DND-41 (cell line): ENCODE results near the gene PTGDR2.

Experiments used
- ATAC-seq: fragments of 200-7000 bp; cut with Tn5 transposase; 3 replicates; pipeline ENCODE4 v1.9.1; 2021; ENCODE audit warnings: low read depth; ENCODE audit not compliant: insufficient read depth
- DNase-seq: peaks from one replicate; pipeline ENCODE4 v3.0.0-alpha.2; 2020
- H2AFZ ChIP-seq: 2 replicates; pipeline ENCODE4 v1.6.0; 2012; ENCODE audit warnings: low read depth, low read length
- H3K27ac ChIP-seq: 2 replicates; pipeline ENCODE4 v1.5.1; 2012; ENCODE audit warnings: low read length, inconsistent platforms
- H3K27me3 ChIP-seq: fragments of 200-600 bp; sonication (generic); 2 replicates; pipeline ENCODE4 v1.6.0; 2012; ENCODE audit warnings: low read length, mild to moderate bottlenecking, inconsistent platforms; ENCODE audit not compliant: insufficient read depth, poor library complexity
- H3K36me3 ChIP-seq: 2 replicates; pipeline ENCODE4 v1.5.1; 2012; ENCODE audit warnings: low read length, inconsistent platforms; ENCODE audit not compliant: insufficient read depth
- H3K4me1 ChIP-seq: 2 replicates; pipeline ENCODE4 v1.5.1; 2012; ENCODE audit warnings: mild to moderate bottlenecking, low read length; ENCODE audit not compliant: insufficient read depth
- H3K4me2 ChIP-seq: 2 replicates; pipeline ENCODE4 v1.6.0; 2012; ENCODE audit warnings: mild to moderate bottlenecking, moderate library complexity, low read length, inconsistent platforms; ENCODE audit not compliant: insufficient read depth
- H3K4me3 ChIP-seq, 2 experiments: fragments of 200-600 bp in 1 of 2; shearing (Covaris generic) in 1 of 2; 2 replicates each; pipeline ENCODE4 v1.5.1; 2012 to 2016; ENCODE audit warnings: inconsistent platforms in 2 of 2, low read length in 2 of 2, mild to moderate bottlenecking in 2 of 2, low read depth in 1 of 2, moderate library complexity in 1 of 2
- H3K79me2 ChIP-seq: 2 replicates; pipeline ENCODE4 v1.6.0; 2012; ENCODE audit warnings: low read length, inconsistent platforms; ENCODE audit not compliant: insufficient read depth
- H3K9ac ChIP-seq: 2 replicates; pipeline ENCODE4 v1.6.0; 2012; ENCODE audit warnings: low read depth, mild to moderate bottlenecking, inconsistent platforms, low read length, moderate library complexity
- H3K9me3 ChIP-seq: 2 replicates; pipeline ENCODE4 v1.5.1; 2012; ENCODE audit warnings: low read length, moderate library complexity, mild to moderate bottlenecking, inconsistent platforms; ENCODE audit not compliant: insufficient read depth, severe bottlenecking
- H4K20me1 ChIP-seq: 2 replicates; pipeline ENCODE4 v1.6.0; 2012; ENCODE audit warnings: low read length; ENCODE audit not compliant: insufficient read depth
- CTCF ChIP-seq: IDR thresholded peaks from 2 replicates; pipeline ENCODE4 v1.5.1; 2012; ENCODE audit warnings: borderline replicate concordance, low read length, moderate library complexity, mild to moderate bottlenecking; ENCODE audit not compliant: poor library complexity, severe bottlenecking; ENCODE audit errors: extremely low read depth
- EZH2 ChIP-seq: IDR thresholded peaks from 3 replicates; pipeline ENCODE4 v1.6.1; 2012; ENCODE audit warnings: borderline replicate concordance, low read depth, mild to moderate bottlenecking, moderate library complexity, low read length, inconsistent platforms; ENCODE audit not compliant: severe bottlenecking

The PTGDR2 gene

GRCh38 chr11:60855726-60856633 is at the start of gene PTGDR2:
Gene PTGDR2 (minus strand): TSS chr11:60855950. CDS start chr11:60853722, 2,228 bp downstream.
- Histone ChIP-seq H3K27ac (no peak within 1 kb of the TSS), H3K4me2 (no peak within 1 kb of the TSS), H3K27me3 (no peaks in the 10 kb centered on the region)

GRCh38 chr11:60905047-60905446 is 49.3 kb upstream of the PTGDR2 start:
- no peak for ATAC-seq
- H3K4me1 ChIP-seq = peaks cover 39% of the 10 kb centered on the region
- no peak for DNase-seq
- H3K79me2 ChIP-seq = peaks cover 44% of the 10 kb centered on the region
- H3K9ac ChIP-seq = peak overlapping the region; percentile 99
- H3K4me3 ChIP-seq = peak overlapping the region; percentile 95 to 98; a peak in 3 of 4 replicates
- TF ChIP-seq EZH2 (no peak), CTCF (no peak)
- no peaks in the 10 kb centered on the region for H3K9me3 ChIP-seq
- H3K36me3 ChIP-seq = peaks cover 50% of the 10 kb centered on the region
- H4K20me1 ChIP-seq = peaks cover 56% of the 10 kb centered on the region
- H3K27ac ChIP-seq = peak overlapping the region; percentile 86
- H3K27me3 ChIP-seq = no peaks in the 10 kb centered on the region
- no peak overlapping the region for H2AFZ ChIP-seq
- H3K4me2 ChIP-seq = peak overlapping the region; percentile 74

More at GRCh38 chr11:60855726-60856633, at the start of gene PTGDR2:
- DNase-seq (peak; percentile 64), ATAC-seq (peak; percentile 69)
- TF ChIP-seq EZH2 = no peak
- TF ChIP-seq CTCF = no peak
- Histone ChIP-seq H3K9me3 (no peaks in the 10 kb centered on the region), H3K79me2 (no peaks in the 10 kb centered on the region), H2AFZ (no peak within 1 kb of the TSS), H3K4me3 (no peak within 1 kb of the TSS), H4K20me1 (no peaks in the 10 kb centered on the region), H3K9ac (no peak within 1 kb of the TSS), H3K4me1 (peaks cover 12% of the 10 kb centered on the region), H3K36me3 (peaks cover 8% of the 10 kb centered on the region)

- no peak overlapping the region for H3K4me3 ChIP-seq
- peaks cover 37% of the 10 kb centered on the region for H3K4me1 ChIP-seq
- H3K79me2 ChIP-seq = peaks cover 44% of the 10 kb centered on the region
- no peaks in the 10 kb centered on the region for H3K27me3 ChIP-seq
- no peak for DNase-seq
- no peak overlapping the region for H2AFZ ChIP-seq
- no peak overlapping the region for H3K9ac ChIP-seq
- no peak for TF ChIP-seq CTCF
- no peak for TF ChIP-seq EZH2
- peaks cover 74% of the 10 kb centered on the region for H3K36me3 ChIP-seq
- peaks cover 60% of the 10 kb centered on the region for H4K20me1 ChIP-seq
- H3K4me2 ChIP-seq = no peak overlapping the region
- ATAC-seq = no peak
- H3K27ac ChIP-seq = no peak overlapping the region
- no peaks in the 10 kb centered on the region for H3K9me3 ChIP-seq
These were observed 46.9 kb upstream of the PTGDR2 start for GRCh38 chr11:60902625-60903024.
